Measurements from ENCODE around the gene PHYHIPL.
"Not testable (repeated sequence)": the region's sequence is repeated elsewhere in the genome, so short reads cannot be mapped to it uniquely, and the experiment has no call there.

The PHYHIPL gene

GRCh38 chr10:59190332-59190731 lies 13.9 kb downstream of the PHYHIPL start:
- DNase-seq (ENCODE audit: low read depth in 2 of 2, low spot score in 1 of 2) = no peak

- DNase-seq (ENCODE audit: low read depth in 2 of 2, low spot score in 1 of 2) = no peak
Observed at GRCh38 chr10:59206204-59206720, 29.8 kb downstream of the PHYHIPL start.

DNA sequence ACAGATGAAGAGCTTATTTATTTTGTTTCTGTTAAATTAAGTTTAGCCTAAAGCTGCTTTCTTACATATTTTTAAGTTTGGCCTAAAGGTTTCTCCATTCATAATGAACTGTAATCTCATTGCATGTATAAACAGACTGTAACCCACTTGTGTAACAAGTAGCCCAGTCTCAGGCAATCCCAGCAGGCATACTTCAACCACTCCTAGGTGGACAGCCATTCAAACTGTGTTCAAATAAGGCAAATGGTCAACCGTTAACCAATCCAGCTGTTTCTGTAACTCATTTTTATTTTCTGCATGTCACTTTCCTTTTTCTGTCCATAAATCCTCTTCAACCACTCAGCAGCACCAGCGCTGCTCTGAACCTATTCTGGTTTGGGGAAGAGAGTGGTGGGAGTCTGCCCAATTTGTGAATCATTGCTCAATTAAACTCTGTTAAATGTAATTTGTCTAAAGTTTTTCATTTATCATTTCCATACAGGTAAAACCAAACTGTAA lies 35.9 kb downstream of the PHYHIPL start:
- no peak for DNase-seq (ENCODE audit: low read depth in 2 of 2, low spot score in 1 of 2)

DNA sequence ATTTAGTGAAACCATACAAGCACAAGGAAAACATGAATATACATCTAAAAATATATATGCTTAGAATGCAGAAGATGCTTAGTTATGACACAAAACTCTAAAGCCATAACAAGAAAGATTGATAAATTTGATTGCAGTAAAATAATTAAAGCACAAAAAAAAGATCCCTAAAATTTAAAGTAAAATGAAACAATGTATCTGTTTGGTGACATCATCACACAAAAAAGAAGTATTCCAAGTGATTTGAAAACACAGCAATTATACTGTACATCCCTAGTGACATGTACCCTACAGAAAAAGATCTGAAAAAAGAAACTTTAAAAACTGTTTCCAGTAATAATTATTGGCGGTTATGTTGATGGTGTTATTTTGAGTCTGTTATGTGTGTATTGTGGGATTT lies 37.7 kb downstream of the PHYHIPL start:
- DNase-seq (ENCODE audit: low read depth in 2 of 2, low spot score in 1 of 2) = no peak

- DNase-seq (ENCODE audit: low read depth in 2 of 2, low spot score in 1 of 2) = no peak
Observed at GRCh38 chr10:59216178-59216869, 39.9 kb downstream of the PHYHIPL start.

DNA sequence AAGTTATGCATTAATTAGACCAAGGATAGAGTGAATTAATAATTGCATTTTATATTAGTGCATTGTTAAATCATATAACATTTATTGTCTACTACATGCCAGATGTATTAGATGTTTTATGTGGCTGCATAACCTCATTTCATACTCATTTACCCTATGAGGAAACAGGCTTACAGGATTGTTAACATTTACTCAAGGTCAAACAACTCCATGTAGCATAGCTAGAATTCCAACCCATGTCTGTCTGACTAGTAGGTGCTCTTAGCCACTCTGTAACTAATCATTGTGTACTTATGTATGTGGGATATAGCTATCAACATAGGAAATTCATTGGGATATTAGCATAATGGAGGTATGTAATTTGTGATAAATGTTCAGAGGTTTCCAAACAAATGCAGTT lies 46.3 kb downstream of the PHYHIPL start:
- no peak for DNase-seq (ENCODE audit: low read depth in 2 of 2, low spot score in 1 of 2)

DNA sequence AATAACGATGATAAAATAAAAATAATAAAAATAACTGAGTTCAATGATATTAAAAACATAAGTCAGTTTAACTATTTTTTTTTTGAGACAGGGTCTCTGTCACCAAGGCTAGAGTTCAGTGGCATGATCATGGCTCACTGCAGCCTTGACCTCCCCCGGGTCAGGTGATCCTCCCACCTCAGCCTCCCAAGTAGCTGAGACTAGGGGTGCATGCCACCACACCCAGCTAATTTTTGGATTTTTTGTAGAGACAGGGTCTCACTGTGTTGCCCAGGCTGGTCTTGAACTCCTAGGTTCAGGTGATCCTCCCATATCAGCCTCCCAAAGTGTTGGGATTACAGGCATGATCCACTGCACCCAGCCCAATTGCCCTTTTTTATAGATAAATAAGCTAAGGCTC lies 47.2 kb downstream of the PHYHIPL start:
- DNase-seq (ENCODE audit: low read depth in 2 of 2, low spot score in 1 of 2) = not testable (repeated sequence)

GRCh38 chr10:59225211-59225610 lies 48.8 kb downstream of the PHYHIPL start:
- no peak for DNase-seq (ENCODE audit: low read depth in 2 of 2, low spot score in 1 of 2)

DNA sequence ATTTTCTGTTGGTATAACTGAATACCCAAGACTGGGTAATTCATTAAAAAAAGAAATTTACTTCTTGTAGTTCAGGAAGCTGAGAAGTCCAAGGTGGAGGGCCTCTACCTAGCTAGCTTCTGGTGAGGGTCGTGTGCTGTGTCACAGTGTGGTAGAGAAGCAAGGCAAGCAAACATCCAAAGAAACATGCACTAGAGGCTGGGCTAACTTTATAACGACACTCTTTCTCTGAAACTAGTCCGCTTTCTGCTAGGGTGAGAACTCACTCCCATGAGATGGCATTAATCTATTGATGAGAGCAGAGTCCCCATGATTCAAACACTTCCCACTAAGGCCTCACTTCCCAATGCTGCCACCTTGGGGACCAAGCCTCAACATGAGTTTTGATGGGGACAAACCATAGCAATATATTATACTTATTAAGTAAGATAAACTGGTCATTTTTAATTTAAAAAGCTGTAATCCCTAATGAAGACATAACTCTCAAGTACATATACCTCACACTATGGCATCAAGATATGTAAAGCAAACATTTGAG lies 50.8 kb downstream of the PHYHIPL start:
- DNase-seq (ENCODE audit: low read depth in 2 of 2, low spot score in 1 of 2) = no peak

DNA sequence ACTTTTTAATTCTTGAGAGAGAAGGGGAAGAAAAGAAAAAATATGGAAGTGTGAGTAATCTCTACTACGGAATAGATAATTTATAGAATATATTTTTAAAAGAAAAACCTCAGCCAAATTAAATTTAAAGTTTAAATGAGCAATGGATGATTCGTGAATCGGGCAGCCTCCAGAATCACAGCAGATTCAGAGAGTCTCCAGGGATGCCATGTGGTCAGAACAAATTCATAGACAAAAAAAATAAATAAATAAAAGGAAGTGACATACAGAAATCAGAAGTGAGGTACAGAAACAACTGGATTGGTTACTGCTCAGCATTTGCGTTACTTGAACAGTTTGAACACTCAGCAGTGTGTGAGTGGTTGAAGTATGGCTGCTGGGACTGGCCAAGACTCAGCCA lies 53.0 kb downstream of the PHYHIPL start:
- no peak for DNase-seq (ENCODE audit: low read depth in 2 of 2, low spot score in 1 of 2)

DNA sequence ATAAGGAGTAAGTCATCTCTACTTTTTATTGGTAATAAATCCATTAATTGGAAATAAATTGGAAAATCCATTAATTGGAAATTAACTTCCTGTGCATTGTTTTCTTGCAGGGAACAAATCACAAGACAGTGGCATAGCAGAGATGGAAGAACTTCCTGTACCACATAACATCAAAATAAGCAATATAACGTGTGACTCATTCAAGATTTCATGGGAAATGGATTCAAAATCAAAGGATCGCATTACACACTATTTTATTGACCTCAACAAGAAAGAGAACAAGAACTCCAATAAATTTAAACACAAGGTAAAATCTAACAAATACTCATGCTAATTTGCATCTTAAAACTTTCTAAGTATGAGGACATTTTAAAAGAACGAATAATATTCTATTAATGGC lies 57.8 kb downstream of the PHYHIPL start:
- no peak for DNase-seq (ENCODE audit: low read depth in 2 of 2, low spot score in 1 of 2)

DNA sequence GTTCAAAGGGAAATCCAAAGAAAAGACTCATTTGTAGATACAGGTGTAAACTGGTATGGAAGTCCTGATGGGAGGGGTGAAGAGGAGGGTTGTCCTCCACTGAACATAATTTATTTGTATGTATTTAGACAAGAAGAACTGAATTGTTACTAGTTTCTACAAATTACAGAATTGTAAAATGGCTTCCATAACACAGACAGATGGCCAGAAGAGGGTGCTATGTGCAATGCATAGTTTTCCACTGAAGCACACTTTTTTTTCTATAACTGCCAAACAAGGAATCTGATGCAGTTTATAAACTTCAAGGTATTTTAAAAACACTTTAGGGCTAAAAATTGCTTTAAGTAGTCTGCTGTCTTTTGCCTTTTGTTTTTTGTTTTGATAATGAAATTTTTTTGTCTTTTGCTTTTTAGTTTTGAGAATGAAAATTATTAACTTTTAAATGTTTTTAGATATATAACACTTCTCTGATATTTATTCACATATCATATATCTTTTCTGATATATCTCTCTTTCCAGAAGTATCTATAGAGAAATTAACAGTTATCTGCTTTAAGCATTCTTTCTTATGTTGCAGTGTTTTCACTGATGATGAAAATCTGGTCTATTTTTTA lies 58.5 kb downstream of the PHYHIPL start:
- no peak for DNase-seq (ENCODE audit: low read depth in 2 of 2, low spot score in 1 of 2)

DNA sequence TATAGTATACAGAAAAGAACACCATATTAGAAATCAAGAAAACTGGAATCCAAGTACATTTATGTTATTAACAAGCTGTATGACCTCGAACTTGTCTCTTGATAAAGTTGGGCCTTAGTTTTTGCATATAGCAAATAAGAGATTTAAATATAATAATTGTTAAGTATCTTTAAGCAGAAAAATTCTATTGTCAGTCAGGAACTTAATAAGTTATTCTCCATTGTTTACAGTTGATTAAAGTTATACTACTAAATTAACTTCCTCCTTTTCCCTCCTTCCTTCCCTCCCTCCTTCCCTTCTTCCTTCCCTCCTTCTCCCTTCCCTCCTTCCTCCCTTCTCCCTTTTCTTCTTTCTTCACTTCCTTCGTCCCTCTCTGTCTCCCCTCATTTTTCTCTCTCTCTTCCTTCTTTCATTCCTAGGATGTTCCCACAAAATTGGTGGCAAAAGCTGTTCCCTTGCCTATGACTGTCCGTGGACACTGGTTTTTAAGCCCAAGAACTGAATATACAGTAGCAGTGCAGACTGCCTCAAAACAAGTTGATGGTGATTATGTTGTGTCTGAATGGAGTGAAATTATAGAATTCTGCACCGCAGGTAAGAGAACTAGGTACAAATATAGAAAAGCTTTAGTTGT lies 59.7 kb downstream of the PHYHIPL start:
- DNase-seq (ENCODE audit: low read depth in 2 of 2, low spot score in 1 of 2) = no peak

- no peak for DNase-seq (ENCODE audit: low read depth in 2 of 2, low spot score in 1 of 2)
Observed at GRCh38 chr10:59237775-59238174, 61.3 kb downstream of the PHYHIPL start.

DNA sequence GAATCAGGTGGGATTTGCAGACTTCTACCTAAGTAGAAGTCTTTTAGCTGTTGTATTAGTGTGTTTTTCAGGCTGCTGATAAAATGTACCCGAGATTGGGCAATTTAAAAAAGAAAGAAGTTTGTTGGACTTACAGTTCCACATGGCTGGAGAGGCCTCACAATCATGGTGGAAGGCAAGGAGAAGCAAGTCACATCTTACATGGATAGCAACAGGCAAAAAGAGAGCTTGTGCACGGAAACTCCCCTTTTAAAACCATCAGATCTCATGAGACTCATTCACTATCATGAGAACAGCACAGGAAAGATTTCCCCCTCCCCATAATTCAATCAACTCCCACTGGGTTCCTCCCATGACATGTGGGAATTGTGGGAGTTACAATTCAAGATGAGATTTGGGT lies 62.7 kb downstream of the PHYHIPL start:
- DNase-seq (ENCODE audit: low read depth in 2 of 2, low spot score in 1 of 2) = not testable (repeated sequence)

DNA sequence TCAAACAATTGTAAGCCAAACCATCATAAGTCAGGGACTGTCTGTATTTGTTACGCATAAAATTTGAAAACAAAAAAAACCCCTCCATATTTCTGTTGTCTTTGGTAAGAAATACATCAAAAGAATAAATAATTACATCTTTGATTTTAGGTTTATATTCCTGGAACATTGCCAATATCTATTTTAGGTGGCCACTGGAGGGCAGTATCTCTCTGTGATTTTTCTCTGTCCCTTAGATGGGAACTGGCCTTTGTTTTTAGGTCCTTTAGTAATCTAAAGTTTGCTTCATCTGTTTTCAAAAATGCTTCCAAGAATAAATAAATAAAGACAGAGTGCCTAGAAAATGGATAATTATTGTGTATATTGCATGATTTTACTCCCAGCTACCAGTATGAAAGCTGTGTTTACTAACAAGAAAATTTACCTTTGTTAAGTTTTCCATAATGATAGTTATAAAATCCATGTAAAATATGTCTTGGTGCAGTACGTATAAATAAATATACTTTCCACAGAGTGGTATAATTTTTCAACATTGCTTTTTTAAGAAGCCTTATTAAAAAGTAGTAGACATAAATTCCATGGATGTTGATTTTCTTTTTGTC lies 64.2 kb downstream of the PHYHIPL start:
- no peak for DNase-seq (ENCODE audit: low read depth in 2 of 2, low spot score in 1 of 2)

GRCh38 chr10:59242057-59242456 lies 65.6 kb downstream of the PHYHIPL start:
- no peak for DNase-seq (ENCODE audit: low read depth in 2 of 2, low spot score in 1 of 2)

DNA sequence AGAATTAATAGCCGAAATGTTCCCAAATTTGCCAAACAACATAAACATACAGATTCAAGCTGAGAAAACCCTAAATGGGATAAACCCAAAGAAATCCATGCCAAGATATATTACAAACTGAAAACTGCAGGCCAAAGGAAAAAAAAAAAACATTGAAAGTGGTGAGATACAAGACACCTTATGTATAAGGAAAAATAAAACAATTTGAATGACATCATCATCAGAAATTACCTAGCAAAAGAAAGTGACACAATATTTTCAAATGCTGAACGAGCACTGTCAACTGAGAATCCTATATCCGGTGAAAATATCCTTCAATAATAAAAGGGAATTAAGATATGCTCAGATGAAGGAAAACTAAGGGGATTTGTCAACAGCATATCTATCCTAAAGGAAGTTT lies 66.5 kb downstream of the PHYHIPL start:
- DNase-seq (ENCODE audit: low read depth in 2 of 2, low spot score in 1 of 2) = no peak

GRCh38 chr10:59243611-59244195 lies 67.3 kb downstream of the PHYHIPL start:
- no peak for DNase-seq (ENCODE audit: low read depth in 2 of 2, low spot score in 1 of 2)

DNA sequence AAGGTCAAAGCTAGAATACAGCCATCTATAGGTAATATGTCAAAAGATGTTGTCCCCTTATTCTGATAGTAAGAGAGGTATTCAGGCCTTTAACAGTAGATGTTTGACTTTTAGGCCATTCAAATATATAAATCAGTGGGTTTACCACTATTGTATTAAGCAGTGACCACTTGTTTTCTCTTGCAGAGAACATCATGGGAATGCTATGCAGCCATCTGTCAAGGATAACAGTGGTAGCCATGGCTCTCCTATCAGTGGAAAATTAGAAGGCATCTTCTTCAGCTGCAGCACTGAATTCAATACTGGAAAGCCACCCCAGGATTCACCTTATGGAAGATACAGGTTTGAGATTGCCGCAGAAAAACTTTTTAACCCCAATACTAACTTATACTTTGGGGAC lies 68.4 kb downstream of the PHYHIPL start:
- no peak for DNase-seq (ENCODE audit: low read depth in 2 of 2, low spot score in 1 of 2)

- no peak for DNase-seq (ENCODE audit: low read depth in 2 of 2, low spot score in 1 of 2)
Observed at GRCh38 chr10:59245686-59246085, 69.2 kb downstream of the PHYHIPL start.
